Islet precursor cell (in vitro differentiated cells): ENCODE results near the gene ZFP36L1.
A peak's percentile ranks its signal among the peaks of the same experiment; 100 is the strongest.
"Not testable (repeated sequence)": the region's sequence is repeated elsewhere in the genome, so short reads cannot be mapped to it uniquely, and the experiment has no call there.

Experiments used
- DNase-seq: peaks from one replicate; pipeline ENCODE4 v3.0.0-alpha.2; 2018

The ZFP36L1 gene

GRCh38 chr14:68783408-68784225 lies 9.2 kb downstream of the ZFP36L1 start:
- DNase-seq = peak; percentile 39

GRCh38 chr14:68782091-68782981 lies 10.5 kb downstream of the ZFP36L1 start:
- peak; percentile 51 for DNase-seq

- peak; percentile 41 for DNase-seq
These were observed 11.5 kb downstream of the ZFP36L1 start for GRCh38 chr14:68781161-68782021.

- peak; percentile 68 for DNase-seq
These were observed 12.3 kb downstream of the ZFP36L1 start for GRCh38 chr14:68780358-68781160.

GRCh38 chr14:68779761-68780323 lies 13.0 kb downstream of the ZFP36L1 start:
- DNase-seq = peak; percentile 84

GRCh38 chr14:68777644-68778043 lies 15.2 kb downstream of the ZFP36L1 start:
- no peak for DNase-seq

- no peak for DNase-seq
These were observed 17.2 kb downstream of the ZFP36L1 start for GRCh38 chr14:68775614-68776126.

GRCh38 chr14:68774771-68775613 lies 17.9 kb downstream of the ZFP36L1 start:
- peak; percentile 21 for DNase-seq

- DNase-seq = no peak
These were observed 20.0 kb downstream of the ZFP36L1 start for GRCh38 chr14:68772761-68773381.

GRCh38 chr14:68771631-68772030 lies 21.2 kb downstream of the ZFP36L1 start:
- no peak for DNase-seq

GRCh38 chr14:68770553-68771286 lies 22.1 kb downstream of the ZFP36L1 start:
- DNase-seq = no peak

GRCh38 chr14:68770051-68770450 lies 22.8 kb downstream of the ZFP36L1 start:
- no peak for DNase-seq

- DNase-seq = no peak
These were observed 24.6 kb downstream of the ZFP36L1 start for GRCh38 chr14:68768316-68768715.

- no peak for DNase-seq
These were observed 25.6 kb downstream of the ZFP36L1 start for GRCh38 chr14:68767248-68767645.

- no peak for DNase-seq
These were observed 26.3 kb downstream of the ZFP36L1 start for GRCh38 chr14:68766299-68767247.

GRCh38 chr14:68763843-68764242 lies 29.0 kb downstream of the ZFP36L1 start:
- DNase-seq = not testable (repeated sequence)

GRCh38 chr14:68762953-68763764 lies 29.7 kb downstream of the ZFP36L1 start:
- peak; percentile 91 for DNase-seq
